AG09319 (cell line): ENCODE data around the gene KCNC3.
"Not testable (repeated sequence)": the region's sequence is repeated elsewhere in the genome, so short reads cannot be mapped to it uniquely, and the experiment has no call there.

Experiments
- DNase-seq: peaks from one replicate; pipeline ENCODE4 v3.0.0-alpha.2; 2010; ENCODE audit warnings: low read depth; ENCODE audit errors: extremely low read depth
- TF ChIP-seq, protein P1 (sequence below): IDR thresholded peaks from 2 replicates; pipeline ENCODE4 v1.5.1; 2011; ENCODE audit warnings: low read depth, mild to moderate bottlenecking, inconsistent platforms, low read length, moderate library complexity

The KCNC3 gene

DNA sequence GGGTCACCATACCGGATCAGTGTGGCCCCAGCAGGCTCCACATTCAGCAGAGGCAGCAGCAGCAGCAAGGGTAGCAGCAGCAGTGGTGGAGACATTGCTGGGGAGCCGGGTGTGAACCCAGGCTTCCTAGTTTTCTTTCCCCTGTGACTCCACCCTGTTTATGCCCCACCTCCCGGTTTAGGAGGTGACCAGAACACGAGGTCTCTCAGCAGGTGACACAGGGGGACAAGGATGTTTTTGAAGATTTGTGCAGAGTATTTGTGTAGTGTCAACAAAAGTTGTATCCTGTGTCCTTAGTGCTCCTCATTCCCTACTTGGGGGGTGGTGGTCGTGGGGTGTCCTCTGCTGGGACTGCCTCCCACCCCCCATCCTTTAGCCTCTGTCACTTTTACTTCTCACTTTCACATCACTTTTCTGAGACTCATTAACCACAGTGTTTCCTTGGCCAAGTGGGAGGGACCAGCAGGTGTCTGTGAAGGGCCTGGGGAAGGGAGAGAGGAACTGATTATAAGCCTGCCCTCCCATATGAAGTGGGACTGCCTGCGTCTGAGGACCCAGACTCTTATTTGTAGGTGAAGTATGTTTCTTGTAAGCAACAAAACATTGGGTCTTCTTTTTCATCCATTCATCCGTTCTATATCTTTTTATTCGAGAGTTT is 15.6 kb upstream of the KCNC3 start:
- TF ChIP-seq, protein P1, sequence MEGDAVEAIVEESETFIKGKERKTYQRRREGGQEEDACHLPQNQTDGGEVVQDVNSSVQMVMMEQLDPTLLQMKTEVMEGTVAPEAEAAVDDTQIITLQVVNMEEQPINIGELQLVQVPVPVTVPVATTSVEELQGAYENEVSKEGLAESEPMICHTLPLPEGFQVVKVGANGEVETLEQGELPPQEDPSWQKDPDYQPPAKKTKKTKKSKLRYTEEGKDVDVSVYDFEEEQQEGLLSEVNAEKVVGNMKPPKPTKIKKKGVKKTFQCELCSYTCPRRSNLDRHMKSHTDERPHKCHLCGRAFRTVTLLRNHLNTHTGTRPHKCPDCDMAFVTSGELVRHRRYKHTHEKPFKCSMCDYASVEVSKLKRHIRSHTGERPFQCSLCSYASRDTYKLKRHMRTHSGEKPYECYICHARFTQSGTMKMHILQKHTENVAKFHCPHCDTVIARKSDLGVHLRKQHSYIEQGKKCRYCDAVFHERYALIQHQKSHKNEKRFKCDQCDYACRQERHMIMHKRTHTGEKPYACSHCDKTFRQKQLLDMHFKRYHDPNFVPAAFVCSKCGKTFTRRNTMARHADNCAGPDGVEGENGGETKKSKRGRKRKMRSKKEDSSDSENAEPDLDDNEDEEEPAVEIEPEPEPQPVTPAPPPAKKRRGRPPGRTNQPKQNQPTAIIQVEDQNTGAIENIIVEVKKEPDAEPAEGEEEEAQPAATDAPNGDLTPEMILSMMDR, result no peak
- no peak for DNase-seq

DNA sequence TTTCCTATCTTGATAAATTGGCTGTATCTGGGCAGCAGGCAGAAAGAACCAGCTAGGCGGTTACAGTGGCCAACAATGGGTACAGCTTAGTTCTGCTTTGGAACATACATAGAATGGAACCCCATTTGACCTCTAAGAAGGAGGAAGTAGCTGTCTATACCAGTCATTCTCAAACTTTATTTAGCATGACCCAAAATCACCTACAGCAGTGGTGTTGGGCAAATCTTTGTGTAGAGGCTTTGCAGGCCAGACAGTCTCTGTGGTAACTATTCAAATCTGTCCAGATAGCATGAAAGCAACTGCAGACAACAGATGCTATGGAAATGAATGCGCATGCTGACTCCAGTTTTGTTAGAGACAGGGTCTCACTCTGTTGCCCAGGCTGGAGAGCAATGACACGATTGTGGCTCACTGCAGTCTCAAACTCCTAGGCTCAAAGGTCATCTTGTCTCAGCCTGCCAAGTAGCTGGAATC is 12.0 kb upstream of the KCNC3 start:
- no peak for DNase-seq

DNA sequence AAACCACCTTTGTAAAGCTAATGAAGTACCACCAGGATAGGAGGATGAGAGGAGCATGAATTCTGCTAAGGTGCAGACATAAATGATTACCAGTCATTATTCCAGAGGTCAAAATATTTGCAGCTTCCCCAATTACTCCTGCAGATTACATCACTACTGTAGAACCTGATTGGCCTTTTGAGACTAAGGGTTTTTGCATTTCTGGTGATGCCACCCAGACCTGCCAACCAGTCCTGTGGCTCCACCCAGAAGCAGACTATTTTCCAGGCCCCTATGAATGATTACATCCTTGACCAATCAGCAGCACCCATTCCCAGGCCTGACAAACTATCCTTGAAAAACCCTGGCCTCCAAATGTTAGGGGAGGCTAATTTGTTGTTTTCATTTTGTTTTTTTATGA is 11.2 kb upstream of the KCNC3 start:
- DNase-seq, result no peak

More for the DNA sequence above, 12.0 kb upstream of the KCNC3 start:
- TF ChIP-seq, protein P1, result no peak

DNA sequence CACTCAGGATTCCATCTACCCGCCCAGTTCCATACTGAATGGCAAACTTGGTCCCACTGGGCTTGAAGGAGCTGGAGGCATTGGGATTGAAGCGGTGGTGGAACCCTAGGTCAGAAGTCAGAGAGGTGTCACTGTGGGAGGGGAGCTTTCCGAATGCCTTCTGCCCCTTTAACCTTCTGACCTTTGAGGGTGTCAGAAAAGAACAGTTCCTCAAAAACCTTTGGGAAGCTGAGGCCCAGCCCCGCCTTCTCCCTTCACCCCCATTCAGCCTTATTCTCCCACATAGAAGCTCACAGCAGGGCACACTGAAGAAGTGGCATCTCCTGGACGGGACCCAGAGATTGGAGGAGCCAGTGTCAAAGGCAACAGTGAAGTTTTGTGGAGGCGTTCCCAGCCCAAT is 7.9 kb upstream of the KCNC3 start:
- not testable (repeated sequence) for DNase-seq

More for the DNA sequence above, 11.2 kb upstream of the KCNC3 start:
- TF ChIP-seq, protein P1, result no peak

DNA sequence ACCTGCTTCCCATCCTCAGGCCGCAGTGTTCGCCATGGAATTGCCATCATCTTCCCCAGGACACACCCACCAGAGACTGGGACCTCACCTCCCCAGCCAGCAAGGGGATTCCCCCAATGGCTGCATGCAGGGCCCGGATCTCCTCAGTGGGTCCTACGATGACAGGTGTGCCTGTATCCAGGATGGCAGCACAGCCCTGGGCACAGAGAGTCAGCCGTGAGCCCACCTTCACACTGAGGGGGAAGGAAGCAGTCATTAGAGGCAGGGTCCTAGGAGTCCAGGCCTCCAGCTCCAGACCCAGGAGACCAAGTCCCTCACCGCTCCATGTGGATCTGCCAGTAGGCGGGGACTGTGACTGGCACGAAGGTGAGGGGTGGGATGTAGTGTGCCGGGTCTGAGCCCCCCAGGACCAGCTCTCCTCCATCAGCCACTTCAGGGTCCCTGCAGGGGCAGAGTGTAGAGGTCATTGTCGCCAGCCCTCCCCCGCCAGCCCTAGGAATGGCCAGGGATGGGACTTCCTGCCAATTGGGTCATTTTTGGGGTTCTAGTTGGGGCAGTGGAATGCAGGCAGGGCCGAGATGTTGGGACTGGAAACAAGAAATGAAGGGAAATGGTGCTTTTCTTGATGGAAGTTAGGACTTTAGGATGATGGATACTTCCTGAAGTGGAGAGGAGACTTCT is 5.7 kb upstream of the KCNC3 start:
- no peak for DNase-seq

DNA sequence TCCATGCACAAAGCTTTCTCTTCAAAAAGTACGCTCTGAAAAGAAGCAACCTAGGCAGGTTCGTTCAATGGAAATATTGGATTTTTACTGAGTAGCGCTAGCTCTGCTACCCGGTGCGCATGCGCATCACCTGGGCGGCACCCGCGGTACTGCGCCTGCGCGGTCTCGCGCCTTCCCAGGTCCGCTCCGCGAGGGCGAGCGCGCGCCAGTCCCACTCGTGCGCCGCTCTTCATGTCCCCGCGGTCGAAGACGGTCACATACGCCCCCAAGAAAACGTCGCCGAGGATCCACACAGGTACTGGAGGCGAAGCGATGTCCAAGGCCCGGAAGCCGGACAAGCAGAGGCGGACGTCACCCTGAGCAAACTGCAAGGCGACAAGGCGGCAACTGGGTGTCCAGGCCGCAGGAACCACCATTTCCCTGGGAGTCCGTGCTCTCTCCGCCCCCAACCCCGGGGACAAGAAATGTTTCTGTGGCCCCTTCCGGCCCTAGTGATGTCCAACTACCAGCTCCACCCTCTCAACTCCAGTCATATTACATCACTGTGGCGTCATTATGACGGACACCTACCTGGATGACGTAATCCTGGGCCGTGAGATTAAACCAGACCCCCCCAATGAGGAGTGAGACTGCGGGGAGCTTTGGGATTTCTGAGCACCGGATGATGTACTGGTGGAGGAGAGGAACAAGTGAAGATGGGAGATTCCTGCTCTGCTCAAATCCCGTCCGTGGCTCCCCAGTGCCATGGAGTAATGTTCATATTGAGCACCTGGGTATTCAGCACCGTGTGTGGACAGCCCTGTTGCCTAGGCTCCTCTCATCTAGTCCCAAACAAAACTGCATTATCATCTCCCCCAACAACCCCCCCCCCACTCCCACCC is 4.8 kb upstream of the KCNC3 start:
- no peak for DNase-seq
- TF ChIP-seq, protein P1, result no peak

More for the DNA sequence above, 5.7 kb upstream of the KCNC3 start:
- TF ChIP-seq, protein P1, result no peak

DNA sequence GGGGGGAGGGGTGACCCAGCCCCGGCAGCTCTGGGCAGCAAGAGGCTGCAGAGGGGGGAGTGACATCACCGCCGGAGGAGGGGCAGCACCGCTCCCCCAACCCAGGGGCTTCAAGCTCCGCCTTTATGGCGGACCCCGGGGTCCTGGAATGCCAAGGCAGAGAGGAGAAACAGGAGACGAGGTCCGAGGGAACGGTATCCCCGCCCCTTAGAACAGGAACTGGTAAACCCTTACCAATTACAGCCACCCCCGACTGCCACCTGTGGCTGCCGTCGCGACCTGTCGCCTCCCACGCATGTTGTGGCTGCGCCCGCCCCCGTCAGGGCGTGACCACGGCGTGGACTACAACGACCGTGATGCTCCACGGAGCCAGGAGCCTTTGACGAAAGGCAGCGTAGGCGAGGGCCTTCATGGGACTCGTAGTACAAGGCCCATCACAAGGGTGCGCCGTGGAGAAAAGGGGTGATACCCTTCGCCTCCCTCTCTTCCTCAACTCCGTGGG is 4.1 kb upstream of the KCNC3 start:
- DNase-seq, result peak; percentile 31
- TF ChIP-seq, protein P1, result no peak; the same call in 1 of the 2 replicates
